H9 (cell line): Measurements from ENCODE around the gene EFHD1. TPM values are rescaled to one million over a fixed set of nuclear protein-coding genes. Genes with fewer than 3 reads are reported as not detected.

Experiments used
- DNase-seq: peaks from one replicate; pipeline ENCODE4 v3.0.0-alpha.2; 2017
- H2AFZ ChIP-seq: one replicate; pipeline ENCODE4 v1.6.1; 2013; ENCODE audit warnings: mild to moderate bottlenecking, low read length, control low read depth, moderate library complexity
- H2AK5ac ChIP-seq: 2 replicates; pipeline ENCODE4 v1.6.1; 2013; ENCODE audit warnings: low read length, control low read depth, mixed read lengths; ENCODE audit not compliant: insufficient read length
- H2BK120ac ChIP-seq: one replicate; pipeline ENCODE4 v1.6.1; 2013; ENCODE audit warnings: low read depth, mild to moderate bottlenecking, low read length, control low read depth, inconsistent platforms; ENCODE audit not compliant: poor library complexity, severe bottlenecking
- H2BK12ac ChIP-seq: 2 replicates; pipeline ENCODE4 v1.6.1; 2013; ENCODE audit warnings: low read length, control low read depth, mixed read lengths, low read depth; ENCODE audit not compliant: insufficient read length
- H2BK15ac ChIP-seq: 2 replicates; pipeline ENCODE4 v1.6.1; 2013; ENCODE audit warnings: low read depth, low read length, control low read depth
- H2BK20ac ChIP-seq: one replicate; pipeline ENCODE4 v1.6.1; 2013; ENCODE audit warnings: low read depth, mild to moderate bottlenecking, low read length, control low read depth, inconsistent platforms; ENCODE audit not compliant: poor library complexity, severe bottlenecking
- H2BK5ac ChIP-seq: 2 replicates; pipeline ENCODE4 v1.6.1; 2013; ENCODE audit warnings: low read length, control low read depth, mixed read lengths; ENCODE audit not compliant: insufficient read length
- H3K14ac ChIP-seq: 2 replicates; pipeline ENCODE4 v1.6.1; 2013; ENCODE audit warnings: low read length, control low read depth; ENCODE audit not compliant: insufficient read depth
- H3K18ac ChIP-seq: 2 replicates; pipeline ENCODE4 v1.6.1; 2013; ENCODE audit warnings: low read depth, mild to moderate bottlenecking, mixed read lengths, low read length, control low read depth; ENCODE audit not compliant: insufficient read length
- H3K23ac ChIP-seq: 2 replicates; pipeline ENCODE4 v1.6.1; 2013; ENCODE audit warnings: low read length, control low read depth, mixed read lengths, low read depth; ENCODE audit not compliant: insufficient read length
- H3K23me2 ChIP-seq: 2 replicates; pipeline ENCODE4 v1.6.1; 2013; ENCODE audit warnings: low read depth, mild to moderate bottlenecking, mixed read lengths, low read length, control low read depth; ENCODE audit not compliant: insufficient read length, poor library complexity, severe bottlenecking
- H3K27ac ChIP-seq: 2 replicates; pipeline ENCODE4 v1.5.1; 2013; ENCODE audit warnings: low read length, control low read depth, mixed read lengths, low read depth; ENCODE audit not compliant: insufficient read length
- H3K27me3 ChIP-seq: 2 replicates; pipeline ENCODE4 v1.6.1; 2013; ENCODE audit warnings: low read length, control low read depth, inconsistent platforms; ENCODE audit not compliant: insufficient read depth
- H3K4ac ChIP-seq: 2 replicates; pipeline ENCODE4 v1.6.1; 2013; ENCODE audit warnings: low read depth, mild to moderate bottlenecking, control low read depth, inconsistent platforms, low read length, moderate library complexity
- H3K4me1 ChIP-seq: 2 replicates; pipeline ENCODE4 v1.6.1; 2013; ENCODE audit warnings: low read length, control low read depth, inconsistent platforms; ENCODE audit not compliant: insufficient read depth
- H3K4me2 ChIP-seq: 2 replicates; pipeline ENCODE4 v1.6.1; 2013; ENCODE audit warnings: low read length, control low read depth, mixed read lengths; ENCODE audit not compliant: insufficient read length, insufficient read depth
- H3K56ac ChIP-seq: 2 replicates; pipeline ENCODE4 v1.6.1; 2013; ENCODE audit warnings: low read depth, mild to moderate bottlenecking, mixed read lengths, low read length, control low read depth; ENCODE audit not compliant: insufficient read length
- H3K79me1 ChIP-seq: 2 replicates; pipeline ENCODE4 v1.6.1; 2013; ENCODE audit warnings: low read depth, mild to moderate bottlenecking, moderate library complexity, low read length, control low read depth, inconsistent platforms; ENCODE audit not compliant: insufficient read depth, poor library complexity, severe bottlenecking
- H3K79me2 ChIP-seq: 2 replicates; pipeline ENCODE4 v1.6.1; 2013; ENCODE audit warnings: low read length, control low read depth, inconsistent platforms; ENCODE audit not compliant: insufficient read depth
- H3K9ac ChIP-seq: 2 replicates; pipeline ENCODE4 v1.6.1; 2013; ENCODE audit warnings: low read length, control low read depth, mixed read lengths; ENCODE audit not compliant: insufficient read length; ENCODE audit errors: extremely low read depth
- H3K9me3 ChIP-seq: one replicate; pipeline ENCODE4 v1.6.1; 2013; ENCODE audit warnings: low read depth, low read length, inconsistent platforms; ENCODE audit not compliant: control insufficient read depth
- H3T11ph ChIP-seq: one replicate; pipeline ENCODE4 v1.6.1; 2013; ENCODE audit warnings: mild to moderate bottlenecking, low read length, control low read depth, inconsistent platforms
- H4K20me1 ChIP-seq: one replicate; pipeline ENCODE4 v1.6.1; 2013; ENCODE audit not compliant: control insufficient read depth, insufficient read length, insufficient read depth
- H4K5ac ChIP-seq: 2 replicates; pipeline ENCODE4 v1.6.1; 2013; ENCODE audit warnings: low read depth, mild to moderate bottlenecking, mixed read lengths, low read length, control low read depth; ENCODE audit not compliant: insufficient read length
- H4K8ac ChIP-seq: replicated peaks from 2 replicates; pipeline ENCODE4 v1.6.1; 2013; ENCODE audit warnings: low read length, control low read depth, mixed read lengths, low read depth; ENCODE audit not compliant: insufficient read length
- H4K91ac ChIP-seq: 2 replicates; pipeline ENCODE4 v1.6.1; 2013; ENCODE audit warnings: low read depth, mild to moderate bottlenecking, moderate library complexity, mixed read lengths, low read length, control low read depth; ENCODE audit not compliant: insufficient read length
- H3K27ac Mint-ChIP-seq, 3 experiments: 2 replicates in 2 of 3; 3 replicates in 1 of 3; pipeline ENCODE4 v1.8.0; 2020 to 2021; ENCODE audit warnings: mixed read lengths in 3 of 3, mild to moderate bottlenecking in 1 of 3, moderate library complexity in 1 of 3
- H3K27me3 Mint-ChIP-seq: 2 replicates; pipeline ENCODE4 v1.8.0; 2021; ENCODE audit warnings: low read depth, mild to moderate bottlenecking, moderate library complexity, mixed read lengths
- H3K36me3 Mint-ChIP-seq, 3 experiments: 2 replicates in 2 of 3; 3 replicates in 1 of 3; pipeline ENCODE4 v1.8.0; 2020 to 2021; ENCODE audit warnings: low read depth in 3 of 3, mixed read lengths in 3 of 3; ENCODE audit not compliant: insufficient read depth in 1 of 3
- H3K4me1 Mint-ChIP-seq, 2 experiments: 2 replicates each; pipeline ENCODE4 v1.8.0; 2020; ENCODE audit warnings: mixed read lengths in 2 of 2
- H3K4me3 Mint-ChIP-seq, 2 experiments: 2 replicates in 1 of 2; 3 replicates in 1 of 2; pipeline ENCODE4 v1.8.0; 2020 to 2021; ENCODE audit warnings: mild to moderate bottlenecking in 2 of 2, mixed read lengths in 2 of 2, moderate library complexity in 1 of 2
- H3K9me3 Mint-ChIP-seq, 2 experiments: 2 replicates in 1 of 2; 3 replicates in 1 of 2; pipeline ENCODE4 v1.8.0; 2020; ENCODE audit warnings: mild to moderate bottlenecking in 2 of 2, mixed read lengths in 2 of 2, moderate library complexity in 1 of 2
- CTCF ChIP-seq: fragments of 200-600 bp; sonication (generic); conservative IDR thresholded peaks from 3 replicates; pipeline ENCODE4 v1.8.0; 2021; ENCODE audit warnings: antibody characterized with exemption, mild to moderate bottlenecking
- WGBS: extraction: QIAGEN DNeasy Blood & Tissue Kit; methylation state at CpG from one replicate; pipeline ENCODE4 v1.1.7; 2013; ENCODE audit warnings: missing lambda C conversion rate, low lambda C conversion rate, mixed read lengths; ENCODE audit not compliant: insufficient read length; ENCODE audit errors: extremely low coverage; 5-methylcytosine and 5-hydroxymethylcytosine counted together
- total RNA-seq: library from RNA; stranded (reverse); gene quantifications from 2 replicates; pipeline ENCODE4 v1.2.1, GENCODE V29; 2021

Gene EFHD1
- total RNA-seq, 1 experiment from 2014 or later = 2.8 TPM

- WGBS = no CpG with 5 or more reads among the region's 6 CpGs
- H3K4me1 ChIP-seq = no peaks in the 10 kb centered on the region
- H2BK20ac ChIP-seq = no peak overlapping the region
- no peak overlapping the region for H3K18ac ChIP-seq
- no peak overlapping the region for H4K5ac ChIP-seq
- H4K20me1 ChIP-seq = no peaks in the 10 kb centered on the region
- no peak overlapping the region for H2BK12ac ChIP-seq
- no peak overlapping the region for H2AK5ac ChIP-seq
- no peak overlapping the region for H3K4ac ChIP-seq
- DNase-seq = no peak
- Mint-ChIP-seq H3K4me3 (no peak overlapping the region), H3K36me3 (no peaks in the 10 kb centered on the region), H3K27ac (no peak overlapping the region), H3K27me3 (peaks cover 4% of the 10 kb centered on the region), H3K4me1 (no peaks in the 10 kb centered on the region; a peak in 2 of 4 replicates), H3K9me3 (peaks cover 0 to 5% of the 10 kb centered on the region in 2 experiments; a peak in 3 of 5 replicates)
- no peak overlapping the region for H3K56ac ChIP-seq
- no peak overlapping the region for H2BK15ac ChIP-seq
- H3T11ph ChIP-seq = no peak overlapping the region
- no peak for TF ChIP-seq CTCF
- H3K79me2 ChIP-seq = no peaks in the 10 kb centered on the region
- peaks cover under 1% of the 10 kb centered on the region for H3K23me2 ChIP-seq
- no peak overlapping the region for H2BK5ac ChIP-seq
- H3K27ac ChIP-seq = no peak overlapping the region
- no peaks in the 10 kb centered on the region for H3K27me3 ChIP-seq
- no peak overlapping the region for H4K8ac ChIP-seq
- no peak overlapping the region for H3K23ac ChIP-seq
- H3K4me2 ChIP-seq = no peak overlapping the region
- H3K9me3 ChIP-seq = no peaks in the 10 kb centered on the region
- no peaks in the 10 kb centered on the region for H3K79me1 ChIP-seq
- H2BK120ac ChIP-seq = no peak overlapping the region
- H2AFZ ChIP-seq = no peak overlapping the region
- no peak overlapping the region for H4K91ac ChIP-seq
- H3K14ac ChIP-seq = no peak overlapping the region
- H3K9ac ChIP-seq = no peak overlapping the region
These were observed 22.3 kb upstream of the EFHD1 start for GRCh38 chr2:232611061-232611460.
